ENCODE measurements around the gene C1QTNF4. TPM values are rescaled to one million over a fixed set of nuclear protein-coding genes. Genes with fewer than 3 reads are reported as not detected.

Gene C1QTNF4
- total and polyA plus RNA-seq, 2 of the 13 experiments (the other 11 are each of a cell fraction or from before 2014, with no cell fraction given), result not detected

DNA sequence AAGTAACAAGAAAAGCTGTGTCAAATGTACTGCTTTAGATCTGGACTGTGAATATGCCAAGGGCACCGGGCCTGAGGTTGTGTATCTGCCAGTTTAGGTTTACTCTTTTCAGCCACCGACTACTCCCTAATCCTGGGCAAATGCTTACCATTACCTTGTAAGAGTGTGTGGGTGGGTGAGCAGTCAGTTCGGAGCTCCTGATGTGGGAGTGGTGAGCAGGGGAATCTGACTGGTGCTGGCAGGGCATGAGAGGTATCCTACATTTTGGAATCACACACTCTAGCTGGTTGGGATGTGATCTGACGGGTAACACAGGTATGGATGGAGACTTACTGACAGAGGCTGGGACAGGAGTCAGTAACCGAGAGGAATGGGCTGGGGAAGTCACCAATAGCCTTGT lies 10.4 kb downstream of the C1QTNF4 start:
- Histone ChIP-seq H3K4me2 (ENCODE audit: low read depth, low read length) (no peak overlapping the region), H3K4me3 (replicated peaks in 1 of 3; ENCODE audit: insufficient read depth in 1 of 3, low read depth in 2 of 3, low read length in 3 of 3) (no peak overlapping the region), H3K27ac (ENCODE audit: extremely low read length, insufficient read depth, low read length) (no peak overlapping the region), H2AFZ (ENCODE audit: low read length) (no peak overlapping the region), H3K36me3 (replicated peaks in 1 of 2; ENCODE audit: control insufficient read depth in 1 of 2, insufficient read depth in 2 of 2, low read length in 2 of 2) (peaks cover 10 to 37% of the 10 kb centered on the region in 2 experiments), H3K79me2 (ENCODE audit: insufficient read depth, low read length) (peaks cover 19% of the 10 kb centered on the region), H3K4me1 (ENCODE audit: insufficient read depth, low read length) (peaks cover 33% of the 10 kb centered on the region), H3K9me3 (ENCODE audit: low read length) (no peaks in the 10 kb centered on the region), H3K27me3 (ENCODE audit: control insufficient read depth in 1 of 2, insufficient read depth in 2 of 2, low read length in 2 of 2) (no peaks in the 10 kb centered on the region; a peak in 1 of 5 replicates), H4K20me1 (ENCODE audit: insufficient read depth, low read length) (no peaks in the 10 kb centered on the region), H3K9ac (ENCODE audit: insufficient read depth, low read depth, low read length) (no peak overlapping the region)
- no TSS peak for BruUV-seq (replicated peaks)
- TF ChIP-seq GPN1 (CRISPR knock-in tag; IDR thresholded peaks at IDR 0.05; ENCODE audit: borderline replicate concordance) (no peak), ZBTB42 (CRISPR knock-in tag; IDR thresholded peaks at IDR 0.05) (no peak), KDM5B (CRISPR knock-in tag; IDR thresholded peaks at IDR 0.05; ENCODE audit: borderline replicate concordance) (no peak), RBM39 (IDR thresholded peaks at IDR 0.05; ENCODE audit: low read depth, low read length, poor library complexity, severe bottlenecking) (no peak), ZNF672 (CRISPR knock-in tag; IDR thresholded peaks at IDR 0.05) (no peak), ZSCAN31 (CRISPR knock-in tag; IDR thresholded peaks at IDR 0.05; ENCODE audit: low read depth) (no peak), KAT2B (IDR thresholded peaks at IDR 0.05; ENCODE audit: borderline replicate concordance, low read depth, low read length) (no peak), ZNF337 (CRISPR knock-in tag; IDR thresholded peaks at IDR 0.05; ENCODE audit: borderline replicate concordance, low read depth) (no peak), ESRRA (CRISPR knock-in tag; IDR thresholded peaks at IDR 0.05; ENCODE audit: low read depth) (no peak), ZNF343 (CRISPR knock-in tag; IDR thresholded peaks at IDR 0.05) (no peak), ZNF335 (CRISPR knock-in tag; IDR thresholded peaks at IDR 0.05) (no peak), MBNL3 (CRISPR knock-in tag; conservative IDR thresholded peaks at IDR 0.05) (no peak), ZNF558 (CRISPR knock-in tag; IDR thresholded peaks at IDR 0.05; ENCODE audit: borderline replicate concordance) (no peak), ZFY (CRISPR knock-in tag; IDR thresholded peaks at IDR 0.05) (no peak), BATF2 (CRISPR knock-in tag; IDR thresholded peaks at IDR 0.05) (no peak), ZMAT5 (CRISPR knock-in tag; IDR thresholded peaks at IDR 0.05; ENCODE audit: borderline replicate concordance, low read depth) (no peak), ISX (CRISPR knock-in tag; conservative IDR thresholded peaks at IDR 0.05) (no peak)
- TF ChIP-seq, protein P1, sequence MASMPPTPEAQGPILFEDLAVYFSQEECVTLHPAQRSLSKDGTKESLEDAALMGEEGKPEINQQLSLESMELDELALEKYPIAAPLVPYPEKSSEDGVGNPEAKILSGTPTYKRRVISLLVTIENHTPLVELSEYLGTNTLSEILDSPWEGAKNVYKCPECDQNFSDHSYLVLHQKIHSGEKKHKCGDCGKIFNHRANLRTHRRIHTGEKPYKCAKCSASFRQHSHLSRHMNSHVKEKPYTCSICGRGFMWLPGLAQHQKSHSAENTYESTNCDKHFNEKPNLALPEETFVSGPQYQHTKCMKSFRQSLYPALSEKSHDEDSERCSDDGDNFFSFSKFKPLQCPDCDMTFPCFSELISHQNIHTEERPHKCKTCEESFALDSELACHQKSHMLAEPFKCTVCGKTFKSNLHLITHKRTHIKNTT (CRISPR knock-in tag; IDR thresholded peaks at IDR 0.05), result no peak
- TF ChIP-seq, protein P2, sequence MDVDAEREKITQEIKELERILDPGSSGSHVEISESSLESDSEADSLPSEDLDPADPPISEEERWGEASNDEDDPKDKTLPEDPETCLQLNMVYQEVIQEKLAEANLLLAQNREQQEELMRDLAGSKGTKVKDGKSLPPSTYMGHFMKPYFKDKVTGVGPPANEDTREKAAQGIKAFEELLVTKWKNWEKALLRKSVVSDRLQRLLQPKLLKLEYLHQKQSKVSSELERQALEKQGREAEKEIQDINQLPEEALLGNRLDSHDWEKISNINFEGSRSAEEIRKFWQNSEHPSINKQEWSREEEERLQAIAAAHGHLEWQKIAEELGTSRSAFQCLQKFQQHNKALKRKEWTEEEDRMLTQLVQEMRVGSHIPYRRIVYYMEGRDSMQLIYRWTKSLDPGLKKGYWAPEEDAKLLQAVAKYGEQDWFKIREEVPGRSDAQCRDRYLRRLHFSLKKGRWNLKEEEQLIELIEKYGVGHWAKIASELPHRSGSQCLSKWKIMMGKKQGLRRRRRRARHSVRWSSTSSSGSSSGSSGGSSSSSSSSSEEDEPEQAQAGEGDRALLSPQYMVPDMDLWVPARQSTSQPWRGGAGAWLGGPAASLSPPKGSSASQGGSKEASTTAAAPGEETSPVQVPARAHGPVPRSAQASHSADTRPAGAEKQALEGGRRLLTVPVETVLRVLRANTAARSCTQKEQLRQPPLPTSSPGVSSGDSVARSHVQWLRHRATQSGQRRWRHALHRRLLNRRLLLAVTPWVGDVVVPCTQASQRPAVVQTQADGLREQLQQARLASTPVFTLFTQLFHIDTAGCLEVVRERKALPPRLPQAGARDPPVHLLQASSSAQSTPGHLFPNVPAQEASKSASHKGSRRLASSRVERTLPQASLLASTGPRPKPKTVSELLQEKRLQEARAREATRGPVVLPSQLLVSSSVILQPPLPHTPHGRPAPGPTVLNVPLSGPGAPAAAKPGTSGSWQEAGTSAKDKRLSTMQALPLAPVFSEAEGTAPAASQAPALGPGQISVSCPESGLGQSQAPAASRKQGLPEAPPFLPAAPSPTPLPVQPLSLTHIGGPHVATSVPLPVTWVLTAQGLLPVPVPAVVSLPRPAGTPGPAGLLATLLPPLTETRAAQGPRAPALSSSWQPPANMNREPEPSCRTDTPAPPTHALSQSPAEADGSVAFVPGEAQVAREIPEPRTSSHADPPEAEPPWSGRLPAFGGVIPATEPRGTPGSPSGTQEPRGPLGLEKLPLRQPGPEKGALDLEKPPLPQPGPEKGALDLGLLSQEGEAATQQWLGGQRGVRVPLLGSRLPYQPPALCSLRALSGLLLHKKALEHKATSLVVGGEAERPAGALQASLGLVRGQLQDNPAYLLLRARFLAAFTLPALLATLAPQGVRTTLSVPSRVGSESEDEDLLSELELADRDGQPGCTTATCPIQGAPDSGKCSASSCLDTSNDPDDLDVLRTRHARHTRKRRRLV (CRISPR knock-in tag; IDR thresholded peaks at IDR 0.05), result no peak
- CTCF ChIA-PET (ENCODE audit: low intra/inter-chr PET ratio, low total read pairs), result no interaction called here
- no peak for DNase-seq (ENCODE audit: low spot score)
- intact Hi-C loops (cut with micrococcal nuclease; ENCODE audit: unreplicated experiment), result no loop called here
- no peak for ATAC-seq
- in situ Hi-C loops (cut with HindIII; ENCODE audit: extremely low pct_ligation_motif_present, low pct_unique_long_range_greater_than_20kb), result no loop called here
- FAIRE-seq, result no peak
- POLR2A ChIA-PET, result no interaction called here
- WGBS (ENCODE audit: low lambda C conversion rate), result 95% methylated on average over 5 of the region's 5 CpGs
